CD4-positive, alpha-beta T cell (primary cell): ENCODE measurements around the gene MANF. TPM values are rescaled to one million over a fixed set of nuclear protein-coding genes. Genes with fewer than 3 reads are reported as not detected.
A peak's percentile ranks its signal among the peaks of the same experiment; 100 is the strongest.

ENCODE experiments used
- ATAC-seq: fragments of 200-7000 bp; cut with Tn5 transposase; one replicate; pipeline ENCODE4 v1.10.0; 2022; ENCODE audit warnings: mild to moderate bottlenecking; ENCODE audit not compliant: poor library complexity
- CTCF ChIA-PET: fragments of 350-600 bp; sonication (Branson Sonifier 250); formaldehyde crosslinking; loops from one replicate; lab custom pipeline; 2021; ENCODE audit warnings: antibody characterized with exemption, inconsistent platforms; lab: Charles Lee
- POLR2A ChIA-PET: fragments of 350-600 bp; sonication (Branson Sonifier 250); formaldehyde crosslinking; loops from one replicate; lab custom pipeline; 2021; ENCODE audit warnings: antibody characterized with exemption, inconsistent platforms; lab: Charles Lee
- DNase-seq, 14 experiments: peaks; one replicate each; pipeline ENCODE4 v3.0.0-alpha.2; 2013 to 2020; ENCODE audit warnings: mixed read lengths in 2 of 14
- H3K27ac ChIP-seq, 2 donors: one replicate each; pipeline versions ENCODE4 v1.5.1 to v1.7.0; 2013; ENCODE audit warnings: low read length in 2 of 2, low read depth in 1 of 2, mild to moderate bottlenecking in 1 of 2
- H3K27me3 ChIP-seq, 2 experiments: 1 replicate in 1 of 2; 2 replicates in 1 of 2; pipeline versions ENCODE4 v1.6.1 to v1.7.0; 2013; ENCODE audit warnings: low read length in 2 of 2, control low read depth in 1 of 2, mild to moderate bottlenecking in 1 of 2, moderate library complexity in 1 of 2; ENCODE audit not compliant: insufficient read depth in 2 of 2, control insufficient read depth in 1 of 2
- H3K36me3 ChIP-seq: one replicate; pipeline ENCODE4 v1.6.1; 2013; ENCODE audit warnings: low read length, control low read depth; ENCODE audit not compliant: insufficient read depth
- H3K4me1 ChIP-seq: one replicate; pipeline ENCODE4 v1.6.1; 2013; ENCODE audit warnings: low read length, control low read depth; ENCODE audit not compliant: insufficient read depth
- H3K4me3 ChIP-seq: one replicate; pipeline ENCODE4 v1.5.1; 2013; ENCODE audit warnings: mild to moderate bottlenecking, low read length, moderate library complexity
- H3K9me3 ChIP-seq, 2 experiments: 1 replicate in 1 of 2; 2 replicates in 1 of 2; pipeline versions ENCODE4 v1.6.1 to v1.7.0; 2013; ENCODE audit warnings: low read length in 2 of 2, mild to moderate bottlenecking in 2 of 2, control low read depth in 1 of 2, moderate library complexity in 1 of 2; ENCODE audit not compliant: control insufficient read depth in 1 of 2, insufficient read depth in 1 of 2
- H3K27ac Mint-ChIP-seq: one replicate; pipeline ENCODE4 v1.8.0; 2020; ENCODE audit warnings: mixed read lengths
- H3K27me3 Mint-ChIP-seq: one replicate; pipeline ENCODE4 v1.8.0; 2021; ENCODE audit warnings: mixed read lengths
- H3K36me3 Mint-ChIP-seq: one replicate; pipeline ENCODE4 v1.8.0; 2021; ENCODE audit warnings: low read depth, mixed read lengths
- H3K4me1 Mint-ChIP-seq: one replicate; pipeline ENCODE4 v1.8.0; 2021; ENCODE audit warnings: low read depth, mixed read lengths
- H3K4me3 Mint-ChIP-seq: one replicate; pipeline ENCODE4 v1.8.0; 2020; ENCODE audit warnings: mild to moderate bottlenecking, mixed read lengths
- H3K9me3 Mint-ChIP-seq: one replicate; pipeline ENCODE4 v1.8.0; 2020; ENCODE audit warnings: mixed read lengths
- intact Hi-C, 2 experiments: fragments of 100-400 bp; cut with DNase I in 1 of 2; cut with micrococcal nuclease in 1 of 2; formaldehyde crosslinking; loops; one replicate each; pipeline versions ENCODE4 v1.15.1 to v1.9.0; 2023 to 2025; cut with DNase I, micrococcal nuclease
- total RNA-seq, 174 experiments: library from RNA in 2 of 174; stranded (reverse) in 2 of 174; gene quantifications; one replicate each; pipeline ENCODE4 v1.2.3 and lab custom pipeline; 2021 to 2026
- TF ChIP-seq, protein P1 (sequence below): fragments of 200-600 bp; IDR thresholded peaks from one replicate; pipeline ENCODE4 v1.8.0; 2022; ENCODE audit warnings: antibody characterized with exemption, mild to moderate bottlenecking

The MANF gene
- total RNA-seq, 2 experiments from 2014 or later = 26.4 to 30.2 TPM

GRCh38 chr3:51391566-51392354, 6.7 kb downstream of the MANF start:
- Mint-ChIP-seq H3K9me3 (no peaks in the 10 kb centered on the region), H3K4me1 (peaks cover 69% of the 10 kb centered on the region), H3K27ac (peak overlapping the region; percentile 85), H3K36me3 (peaks cover 68% of the 10 kb centered on the region), H3K4me3 (peak overlapping the region; percentile 86), H3K27me3 (no peaks in the 10 kb centered on the region)
- H3K36me3 ChIP-seq = peaks cover 70% of the 10 kb centered on the region
- peak overlapping the region; percentile 70 to 88 for H3K27ac ChIP-seq
- TF ChIP-seq, protein P1, sequence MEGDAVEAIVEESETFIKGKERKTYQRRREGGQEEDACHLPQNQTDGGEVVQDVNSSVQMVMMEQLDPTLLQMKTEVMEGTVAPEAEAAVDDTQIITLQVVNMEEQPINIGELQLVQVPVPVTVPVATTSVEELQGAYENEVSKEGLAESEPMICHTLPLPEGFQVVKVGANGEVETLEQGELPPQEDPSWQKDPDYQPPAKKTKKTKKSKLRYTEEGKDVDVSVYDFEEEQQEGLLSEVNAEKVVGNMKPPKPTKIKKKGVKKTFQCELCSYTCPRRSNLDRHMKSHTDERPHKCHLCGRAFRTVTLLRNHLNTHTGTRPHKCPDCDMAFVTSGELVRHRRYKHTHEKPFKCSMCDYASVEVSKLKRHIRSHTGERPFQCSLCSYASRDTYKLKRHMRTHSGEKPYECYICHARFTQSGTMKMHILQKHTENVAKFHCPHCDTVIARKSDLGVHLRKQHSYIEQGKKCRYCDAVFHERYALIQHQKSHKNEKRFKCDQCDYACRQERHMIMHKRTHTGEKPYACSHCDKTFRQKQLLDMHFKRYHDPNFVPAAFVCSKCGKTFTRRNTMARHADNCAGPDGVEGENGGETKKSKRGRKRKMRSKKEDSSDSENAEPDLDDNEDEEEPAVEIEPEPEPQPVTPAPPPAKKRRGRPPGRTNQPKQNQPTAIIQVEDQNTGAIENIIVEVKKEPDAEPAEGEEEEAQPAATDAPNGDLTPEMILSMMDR = no peak
- no peaks in the 10 kb centered on the region for H3K27me3 ChIP-seq
- peaks cover 0 to 8% of the 10 kb centered on the region in 2 experiments for H3K9me3 ChIP-seq
- H3K4me3 ChIP-seq = peak overlapping the region; percentile 63
- peaks cover 90% of the 10 kb centered on the region for H3K4me1 ChIP-seq
- CTCF ChIA-PET = interaction anchor here (0.5 kb wide), 1 partner anchor 1039 kb away, joined by 3 read pairs; no protein-coding TSS in a partner anchor
- ATAC-seq (peak; percentile 43), DNase-seq (peak; percentile 33 to 87 (median 50))
- POLR2A ChIA-PET = interaction anchor here (0.9 to 3.3 kb wide), 3 partner anchors 108 to 823 kb away, joined by 4 to 17 read pairs (median 7); partner anchors contain the start of genes DCAF1, HEMK1 and MAPKAPK3
- intact Hi-C loops = loop anchor here (1.0 to 10.0 kb wide), 7 partner anchors 43 to 1039 kb away; partner anchors contain the start of genes CYB561D2 (in 1 of the 2), NPRL2 (in 1 of the 2), POC1A (in 1 of the 2) and RAD54L2 (in 1 of the 2)

DNA sequence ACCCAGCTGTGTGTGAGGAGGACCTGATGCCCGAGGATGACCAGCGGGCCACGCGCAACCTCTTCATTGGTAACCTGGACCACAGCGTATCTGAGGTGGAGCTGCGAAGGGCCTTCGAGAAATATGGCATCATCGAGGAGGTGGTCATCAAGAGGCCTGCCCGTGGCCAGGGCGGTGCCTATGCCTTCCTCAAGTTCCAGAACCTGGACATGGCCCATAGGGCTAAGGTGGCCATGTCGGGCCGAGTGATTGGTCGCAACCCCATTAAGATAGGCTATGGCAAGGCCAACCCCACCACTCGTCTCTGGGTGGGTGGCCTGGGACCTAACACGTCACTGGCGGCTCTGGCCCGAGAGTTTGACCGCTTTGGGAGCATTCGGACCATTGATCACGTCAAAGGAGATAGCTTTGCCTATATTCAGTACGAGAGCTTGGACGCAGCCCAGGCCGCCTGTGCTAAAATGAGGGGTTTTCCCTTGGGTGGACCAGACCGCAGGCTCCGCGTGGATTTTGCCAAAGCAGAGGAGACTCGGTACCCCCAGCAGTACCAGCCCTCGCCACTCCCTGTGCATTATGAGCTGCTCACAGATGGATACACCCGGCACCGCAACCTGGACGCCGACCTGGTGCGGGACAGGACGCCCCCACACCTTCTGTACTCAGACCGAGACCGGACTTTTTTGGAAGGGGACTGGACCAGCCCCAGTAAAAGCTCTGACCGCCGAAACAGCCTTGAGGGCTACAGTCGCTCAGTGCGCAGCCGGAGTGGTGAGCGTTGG, 7.5 kb downstream of the MANF start:
- H3K4me1 Mint-ChIP-seq = peaks cover 69% of the 10 kb centered on the region
- peak overlapping the region; percentile 85 for H3K27ac Mint-ChIP-seq
- peak overlapping the region; percentile 86 for H3K4me3 Mint-ChIP-seq
- Histone ChIP-seq H3K4me1 (peaks cover 89% of the 10 kb centered on the region), H3K4me3 (peak overlapping the region; percentile 63), H3K36me3 (peaks cover 74% of the 10 kb centered on the region), H3K27me3 (no peaks in the 10 kb centered on the region), H3K9me3 (peaks cover 0 to 8% of the 10 kb centered on the region in 2 experiments), H3K27ac (peak overlapping the region; percentile 59 to 70)
- DNase-seq (peak in 2 of 14 experiments; percentile 35 to 39), ATAC-seq (no peak)
- intact Hi-C loops = loop anchor here in 1 of 2 experiments (5.0 to 10.0 kb wide), 3 partner anchors 145 to 1040 kb away; partner anchors contain the start of genes CYB561D2, NPRL2, POC1A and RAD54L2
- TF ChIP-seq, protein P1 = no peak
- no peaks in the 10 kb centered on the region for H3K9me3 Mint-ChIP-seq
- H3K27me3 Mint-ChIP-seq = no peaks in the 10 kb centered on the region
- H3K36me3 Mint-ChIP-seq = peaks cover 70% of the 10 kb centered on the region
- CTCF ChIA-PET = interaction anchor here (0.5 kb wide), 1 partner anchor 1040 kb away, joined by 3 read pairs; no protein-coding TSS in a partner anchor
- POLR2A ChIA-PET = interaction anchor here (1.3 to 3.3 kb wide), 3 partner anchors 10 to 776 kb away, joined by 3 to 17 read pairs (median 7); partner anchors contain the start of genes DCAF1 and MAPKAPK3

DNA sequence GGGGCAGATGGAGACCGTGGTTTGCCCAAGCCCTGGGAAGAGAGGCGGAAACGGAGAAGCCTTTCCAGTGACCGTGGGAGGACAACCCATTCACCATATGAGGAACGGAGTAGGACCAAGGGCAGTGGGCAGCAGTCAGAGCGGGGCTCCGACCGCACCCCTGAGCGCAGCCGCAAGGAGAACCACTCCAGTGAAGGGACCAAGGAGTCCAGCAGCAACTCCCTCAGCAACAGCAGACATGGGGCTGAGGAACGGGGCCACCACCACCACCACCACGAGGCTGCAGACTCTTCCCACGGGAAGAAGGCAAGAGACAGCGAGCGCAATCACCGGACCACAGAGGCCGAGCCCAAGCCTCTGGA, 8.0 kb downstream of the MANF start:
- H3K4me1 Mint-ChIP-seq = peaks cover 64% of the 10 kb centered on the region
- Histone ChIP-seq H3K27me3 (no peaks in the 10 kb centered on the region), H3K27ac (peak overlapping the region in 1 of 2 donors; percentile 17), H3K4me3 (no peak overlapping the region), H3K9me3 (peaks cover 0 to 8% of the 10 kb centered on the region in 2 experiments), H3K36me3 (peaks cover 73% of the 10 kb centered on the region), H3K4me1 (peaks cover 83% of the 10 kb centered on the region)
- POLR2A ChIA-PET = interaction anchor here (1.3 to 3.3 kb wide), 3 partner anchors 8 to 106 kb away, joined by 3 to 17 read pairs (median 13); partner anchors contain the start of genes DCAF1 and MANF
- TF ChIP-seq, protein P1 = no peak
- DNase-seq = no peak
- H3K27me3 Mint-ChIP-seq = no peaks in the 10 kb centered on the region
- peaks cover 65% of the 10 kb centered on the region for H3K36me3 Mint-ChIP-seq
- peak overlapping the region; percentile 85 for H3K27ac Mint-ChIP-seq
- peak overlapping the region; percentile 80 for H3K4me3 Mint-ChIP-seq
- CTCF ChIA-PET = no interaction called here
- ATAC-seq = no peak
- H3K9me3 Mint-ChIP-seq = no peaks in the 10 kb centered on the region
- intact Hi-C loops = loop anchor here in 1 of 2 experiments (5.0 to 10.0 kb wide), 3 partner anchors 144 to 1041 kb away; partner anchors contain the start of genes CYB561D2, NPRL2, POC1A and RAD54L2
